HG03039 (cell line): ENCODE measurements around the gene TFCP2L1.

ENCODE experiments used
- ATAC-seq: cut with Tn5 transposase; IDR thresholded peaks from one replicate; pipeline ENCODE4 v1.9.1; 2021; ENCODE audit warnings: mild to moderate bottlenecking, moderate library complexity; ENCODE audit not compliant: unreplicated experiment

Gene TFCP2L1

GRCh38 chr2:121297217-121297830 lies 12.3 kb upstream of the TFCP2L1 start:
- ATAC-seq = no peak

- no peak for ATAC-seq
Measured at GRCh38 chr2:121295911-121296650, 11.1 kb upstream of the TFCP2L1 start.

DNA sequence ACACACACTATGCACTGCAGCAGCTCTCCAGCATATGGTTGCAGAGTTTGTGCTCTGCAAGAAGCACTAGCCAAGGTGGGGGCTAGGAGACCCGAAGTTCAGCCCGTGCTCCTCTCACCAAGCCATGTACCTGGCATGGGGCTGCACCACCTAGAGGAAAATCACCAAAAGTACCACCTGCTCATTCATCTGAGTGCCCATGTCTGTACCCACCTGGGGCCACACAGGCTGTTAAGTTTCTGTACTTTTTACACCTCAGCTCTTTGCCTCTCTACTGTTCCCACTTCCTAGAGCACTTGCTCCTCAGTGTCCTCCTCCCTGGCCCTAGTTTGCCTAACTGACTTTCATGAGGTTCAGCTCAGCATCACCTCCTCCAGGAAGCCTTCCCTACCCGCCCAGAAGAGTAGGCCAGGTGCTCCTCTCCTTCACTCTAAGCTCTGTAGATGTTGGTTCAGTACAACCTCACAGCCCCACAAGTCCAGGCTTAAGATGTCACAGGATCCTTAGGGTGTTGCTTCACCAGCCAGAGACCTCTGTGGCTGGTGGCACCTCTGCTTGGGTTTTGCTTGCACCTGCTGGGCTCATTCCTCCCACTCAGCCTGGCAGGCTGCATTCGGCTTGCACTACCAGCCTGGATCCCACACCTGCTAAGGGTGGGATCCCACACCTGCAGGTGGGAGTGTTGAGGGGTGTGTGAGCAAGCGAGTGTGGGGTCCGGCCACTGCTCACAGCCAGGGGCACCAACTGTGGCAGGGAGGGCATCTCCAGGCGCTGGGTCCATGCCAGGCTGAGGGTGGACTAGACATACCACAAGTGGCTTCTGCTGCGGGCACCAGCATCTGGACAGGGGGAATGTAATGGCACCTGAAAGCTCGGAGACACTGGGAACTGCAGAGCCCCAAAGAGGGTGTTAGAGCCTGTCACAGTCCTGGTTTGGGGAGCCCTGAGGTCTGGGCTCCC lies 10.2 kb upstream of the TFCP2L1 start:
- ATAC-seq = no peak

- no peak for ATAC-seq
Measured at GRCh38 chr2:121293450-121294325, 8.7 kb upstream of the TFCP2L1 start.

DNA sequence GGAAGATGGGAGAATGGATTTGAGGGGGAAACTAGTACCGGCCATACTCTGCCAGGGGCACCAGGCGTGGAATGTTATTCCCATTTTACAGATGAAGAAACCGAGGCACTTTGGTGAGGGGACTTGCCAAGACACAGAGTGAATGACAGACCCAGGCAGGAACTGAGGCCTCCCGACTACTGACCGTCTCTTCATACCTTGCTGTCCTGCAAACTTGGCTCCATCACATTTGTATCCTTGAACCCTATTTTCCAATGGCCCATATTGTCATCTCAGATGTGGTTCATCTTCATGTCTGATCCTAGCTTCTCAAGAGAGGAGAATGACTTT lies 6.2 kb upstream of the TFCP2L1 start:
- no peak for ATAC-seq

DNA sequence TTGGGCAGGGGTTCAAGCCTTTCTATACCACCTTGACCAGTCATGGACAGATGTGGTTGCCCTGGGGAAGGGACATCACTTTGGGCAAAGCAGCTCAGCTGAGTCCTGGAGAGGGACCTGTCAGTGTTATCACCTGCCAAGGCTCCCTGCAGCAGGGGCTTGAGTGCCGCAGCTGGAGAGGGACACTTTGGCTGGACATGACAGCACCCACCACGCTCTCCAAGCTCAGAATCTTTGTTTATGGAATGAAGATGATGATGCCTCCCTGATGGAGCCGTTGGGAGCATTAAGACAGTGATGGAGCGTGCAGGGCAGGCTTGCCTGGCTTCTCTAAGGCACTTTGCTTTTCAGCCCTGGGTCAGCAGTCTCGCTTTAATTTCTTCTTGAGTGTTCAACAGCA lies 4.3 kb upstream of the TFCP2L1 start:
- no peak for ATAC-seq

DNA sequence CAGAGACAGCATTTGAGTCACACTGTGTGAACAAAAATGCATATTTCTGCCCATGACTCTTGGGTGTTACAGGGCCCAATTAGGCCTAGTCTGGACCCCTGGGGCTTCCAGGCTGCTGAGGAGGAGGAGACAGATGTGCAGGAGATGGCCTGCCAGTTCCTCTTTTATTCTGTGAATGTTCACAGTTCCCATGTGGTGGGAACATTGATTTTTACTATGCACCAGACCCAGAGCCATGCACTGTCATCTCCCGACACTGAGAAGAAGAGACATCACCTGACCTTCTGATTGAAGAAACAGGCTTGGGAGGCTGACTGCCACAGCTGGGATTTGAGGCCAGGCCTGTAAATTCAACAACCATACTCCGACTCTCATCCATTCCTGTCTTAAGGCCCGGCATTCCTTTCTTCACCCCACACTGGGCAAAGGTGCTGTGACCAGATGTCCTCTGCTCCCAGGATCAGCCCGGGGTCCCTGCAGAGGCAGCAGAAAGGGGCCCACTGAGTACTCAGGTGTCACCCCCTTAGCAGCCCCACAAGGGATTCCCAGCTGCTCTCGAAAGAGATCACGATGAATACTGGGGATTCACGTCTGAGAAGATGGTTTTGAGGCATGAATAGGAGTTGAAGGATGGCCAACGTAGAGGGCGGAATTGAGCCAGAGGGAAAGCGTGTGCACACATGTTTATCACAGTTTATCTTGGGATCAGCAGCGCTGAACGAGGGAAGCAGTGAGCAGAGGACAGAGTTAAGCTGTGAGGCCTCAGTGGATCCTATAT lies 3.6 kb upstream of the TFCP2L1 start:
- no peak for ATAC-seq

GRCh38 chr2:121287956-121288355 lies 3.0 kb upstream of the TFCP2L1 start:
- no peak for ATAC-seq

DNA sequence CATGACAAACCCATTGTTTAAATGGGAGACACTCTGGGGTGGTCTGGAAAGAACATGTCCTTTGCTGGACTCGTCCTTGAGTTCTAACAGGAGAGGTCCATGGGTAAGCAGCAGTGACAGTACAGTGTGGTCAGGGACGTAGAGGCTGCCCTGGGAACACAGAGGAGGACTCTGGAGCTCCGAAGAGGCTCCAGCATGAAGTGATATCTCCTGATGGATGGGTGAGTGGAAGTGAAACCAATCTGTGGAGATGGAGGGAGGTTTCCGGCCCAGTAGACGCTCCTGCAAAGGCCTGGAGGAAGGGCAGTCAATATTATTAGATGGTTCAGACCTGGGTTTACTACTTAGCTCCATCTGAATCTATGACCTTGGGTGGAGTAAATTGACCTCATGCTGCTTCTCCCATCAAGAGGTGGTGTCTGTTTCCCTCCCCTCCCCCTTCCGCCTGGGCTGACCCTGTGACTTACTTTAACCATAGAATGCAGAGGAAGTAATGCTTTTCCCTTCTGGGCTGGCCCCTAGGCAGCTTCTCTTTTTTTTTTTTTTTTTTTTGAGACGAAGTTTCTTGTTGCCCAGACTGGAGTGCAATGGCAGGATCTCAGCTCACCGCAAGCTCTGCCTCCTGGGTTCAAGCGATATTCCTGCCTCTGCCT lies 2.3 kb upstream of the TFCP2L1 start:
- no peak for ATAC-seq

GRCh38 chr2:121286506-121286905 lies 1.5 kb upstream of the TFCP2L1 start:
- no peak for ATAC-seq

DNA sequence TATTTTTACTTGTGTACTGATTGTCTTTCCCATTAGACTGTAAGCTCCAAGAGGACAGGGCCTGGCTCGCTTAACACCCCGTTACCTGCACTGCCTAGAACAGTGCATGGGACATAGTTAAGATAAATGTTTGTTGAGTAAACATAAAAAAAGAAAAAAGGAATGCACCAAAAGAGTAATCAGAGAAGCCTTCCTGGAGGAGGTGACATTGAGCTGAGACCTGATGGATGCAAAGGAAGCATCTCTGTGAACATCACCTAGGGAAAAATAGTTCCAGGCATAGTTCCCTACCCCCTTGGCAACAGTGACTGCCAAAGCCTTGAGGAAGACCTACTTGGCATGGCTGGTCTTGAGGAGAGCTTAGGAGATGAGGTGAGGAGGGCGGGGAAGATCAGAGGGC lies 924 bp upstream of the TFCP2L1 start:
- no peak for ATAC-seq

- no peak for ATAC-seq
Measured at GRCh38 chr2:121283670-121284462, 1.1 kb downstream of the TFCP2L1 start.

DNA sequence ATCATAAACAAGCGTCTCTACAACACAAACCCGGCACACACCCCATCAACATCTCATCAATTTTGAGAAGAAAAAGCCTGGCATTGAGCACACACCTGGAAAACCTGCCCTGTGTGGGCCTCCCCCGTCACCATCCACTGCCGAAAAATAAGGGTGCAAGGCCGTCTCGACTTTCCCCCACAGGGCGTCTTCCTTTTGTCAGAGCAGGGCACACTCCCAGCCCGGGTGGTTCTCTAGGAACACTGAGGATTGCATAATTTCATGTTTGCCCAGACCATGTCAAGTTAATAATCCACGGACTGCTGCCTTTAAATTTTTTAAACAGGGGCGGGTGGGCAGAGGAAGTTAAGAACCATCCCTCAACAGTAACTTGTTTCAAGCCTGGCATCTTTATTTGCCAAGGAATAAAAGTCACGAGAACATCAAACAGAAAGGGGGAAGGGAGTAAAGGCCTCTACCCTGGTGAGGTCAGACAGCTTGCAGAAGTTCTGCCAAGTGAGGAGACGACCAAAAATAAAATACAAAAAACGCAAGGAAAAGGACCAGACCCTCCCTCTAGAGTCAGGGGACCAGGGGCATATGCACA lies 2.1 kb downstream of the TFCP2L1 start:
- no peak for ATAC-seq

DNA sequence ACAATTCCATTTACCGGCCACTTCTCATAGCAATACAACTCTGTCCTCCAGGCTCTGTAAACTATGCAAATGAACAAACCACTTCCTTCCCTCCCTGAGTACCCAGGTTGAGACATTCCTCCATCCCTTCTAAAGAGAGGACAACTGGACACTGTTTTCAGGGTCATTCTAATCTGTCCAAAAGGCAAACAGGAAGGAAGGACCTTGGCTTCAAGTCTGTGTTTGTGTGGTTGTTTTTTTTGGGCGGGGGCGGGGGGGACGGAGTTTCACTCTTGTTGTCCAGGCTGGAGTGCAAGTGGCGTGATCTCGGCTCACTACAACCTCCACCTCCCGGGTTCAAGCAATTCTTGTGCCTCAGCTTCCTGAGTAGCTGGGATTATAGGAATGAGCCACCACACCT lies 3.3 kb downstream of the TFCP2L1 start:
- no peak for ATAC-seq

DNA sequence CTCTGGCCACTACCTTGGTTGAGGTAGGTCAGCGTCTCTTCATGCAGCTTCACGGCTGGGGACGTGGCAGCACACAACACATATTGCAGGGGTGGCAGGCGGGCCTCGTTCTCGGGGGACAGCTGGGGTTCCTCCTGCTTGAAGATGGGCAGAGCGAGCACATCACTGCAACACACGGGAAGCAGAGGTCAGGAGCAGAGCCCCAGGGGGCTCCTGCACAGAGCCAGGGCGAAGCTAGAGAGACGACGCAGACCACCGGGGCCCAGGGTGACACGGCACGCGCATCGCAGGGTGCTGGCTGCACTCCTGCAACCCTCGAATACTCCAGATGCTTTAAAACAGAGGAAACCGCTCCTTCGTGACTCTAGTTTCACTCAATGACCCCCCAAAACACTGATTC lies 3.9 kb downstream of the TFCP2L1 start:
- ATAC-seq = no peak

DNA sequence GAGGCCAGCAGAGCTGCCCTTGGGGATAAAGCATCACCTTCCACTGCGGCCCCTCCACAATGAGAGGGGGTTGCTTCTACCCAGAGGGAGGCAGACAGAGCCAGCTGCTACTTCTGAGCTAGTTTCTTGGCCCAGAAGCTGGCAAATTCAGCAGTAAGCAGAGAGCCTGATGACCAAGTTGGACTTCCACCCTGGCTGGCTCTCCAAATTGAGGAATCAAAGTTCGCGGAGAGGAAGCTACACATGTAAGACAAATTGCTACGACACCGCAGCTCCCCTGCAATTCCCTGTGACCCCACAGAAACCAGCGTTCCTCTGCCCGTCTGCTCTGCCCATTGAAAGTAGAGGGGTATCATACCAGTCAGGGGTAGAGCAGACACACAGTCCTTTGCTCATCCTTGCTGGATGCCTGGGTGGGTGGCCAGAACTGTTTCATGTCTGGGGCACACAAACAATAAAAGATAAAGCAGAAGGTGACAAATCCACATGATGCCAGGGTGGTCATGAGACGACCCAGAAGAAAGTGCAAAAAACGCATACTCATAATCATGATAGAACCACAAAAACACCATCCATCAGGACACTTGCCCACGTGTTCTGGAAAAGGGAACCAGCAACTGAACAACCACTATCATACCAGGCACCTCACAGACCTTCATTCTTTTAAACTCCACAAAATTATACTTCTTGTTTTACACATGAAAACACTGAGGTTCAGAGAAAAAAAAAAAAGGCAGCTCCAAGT lies 5.4 kb downstream of the TFCP2L1 start:
- ATAC-seq = no peak

DNA sequence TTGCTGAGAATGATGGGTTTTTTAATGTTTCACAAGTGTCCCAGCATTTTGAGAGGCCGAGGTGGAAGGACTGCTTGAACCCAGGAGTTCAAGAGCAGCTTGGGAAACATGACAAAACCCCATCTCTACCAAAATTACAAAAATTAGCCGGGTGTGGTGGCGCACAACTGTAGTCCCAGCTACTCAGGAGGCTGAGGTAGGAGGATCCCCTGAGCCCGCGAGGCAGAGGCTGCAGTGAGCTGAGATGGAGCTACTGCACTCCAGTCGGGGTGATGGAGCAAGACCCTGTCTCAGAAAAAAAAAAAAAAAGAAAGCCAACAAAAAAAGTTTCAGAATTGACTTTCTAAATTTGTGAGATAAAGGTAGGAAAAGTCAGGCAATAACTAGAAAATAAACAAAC lies 8.7 kb downstream of the TFCP2L1 start:
- no peak for ATAC-seq

GRCh38 chr2:121273116-121273515 lies 11.9 kb downstream of the TFCP2L1 start:
- no peak for ATAC-seq
